Esophagus muscularis mucosa (tissue), 4 donors: ENCODE results near the gene STAT4. TPM values are rescaled to one million over a fixed set of nuclear protein-coding genes. Genes with fewer than 3 reads are reported as not detected.

Experiments
- DNase-seq: peaks from one replicate; pipeline ENCODE4 v3.0.0-alpha.2; 2017; ENCODE audit errors: extremely low spot score
- H3K27ac ChIP-seq, 4 donors: fragments of 200-600 bp; sonication (generic); replicated peaks in 1 of 4; 1 replicate in 3 of 4; 2 replicates in 1 of 4; pipeline ENCODE4 v1.5.1; 2016 to 2019; ENCODE audit warnings: mild to moderate bottlenecking in 1 of 4
- H3K27me3 ChIP-seq, 4 donors: fragments of 200-600 bp; sonication (generic); one replicate each; pipeline versions ENCODE4 v1.5.1 to v1.6.0; 2016 to 2019
- H3K36me3 ChIP-seq, 4 donors: fragments of 200-600 bp; sonication (generic); one replicate each; pipeline ENCODE4 v1.5.1; 2016 to 2019
- H3K4me1 ChIP-seq, 4 donors: fragments of 200-600 bp; sonication (generic); one replicate each; pipeline ENCODE4 v1.5.1; 2016 to 2019
- H3K4me3 ChIP-seq, 4 donors: fragments of 200-600 bp; sonication (generic); 1 replicate in 2 of 4; 2 replicates in 2 of 4; pipeline ENCODE4 v1.5.1; 2016 to 2019; ENCODE audit warnings: mild to moderate bottlenecking in 4 of 4, moderate library complexity in 1 of 4
- H3K9me3 ChIP-seq, 4 donors: fragments of 200-600 bp; sonication (generic); 1 replicate in 3 of 4; 2 replicates in 1 of 4; pipeline ENCODE4 v1.5.1; 2016 to 2019
- CTCF ChIP-seq, 3 experiments: fragments of 200-600 bp in 2 of 3; fragments of 450-650 bp in 1 of 3; sonication (generic) in 2 of 3; IDR thresholded peaks; one replicate each; pipeline ENCODE4 v1.5.1; 2017 to 2019; ENCODE audit warnings: antibody characterized with exemption in 3 of 3, mild to moderate bottlenecking in 2 of 3, moderate library complexity in 1 of 3
- EP300 ChIP-seq: sonication (generic); formaldehyde crosslinking; IDR thresholded peaks from one replicate; pipeline ENCODE4 v1.6.1; 2017; ENCODE audit warnings: antibody characterized with exemption
- POLR2A ChIP-seq: fragments of 450-650 bp; IDR thresholded peaks from one replicate; pipeline ENCODE4 v1.6.1; 2017; ENCODE audit warnings: antibody characterized with exemption, moderate library complexity, mild to moderate bottlenecking, low read depth
- POLR2AphosphoS5 ChIP-seq, 2 donors: sonication (generic); formaldehyde crosslinking; IDR thresholded peaks; one replicate each; pipeline ENCODE4 v1.6.1; 2017; ENCODE audit warnings: antibody characterized with exemption in 2 of 2
- WGBS: methylation state at CpG from one replicate; pipeline ENCODE4 v1.1.5; 2018; 5-methylcytosine and 5-hydroxymethylcytosine counted together
- intact Hi-C: fragments of 100-400 bp; cut with DNase I; formaldehyde crosslinking; loops from one replicate; pipeline ENCODE4 v1.15.1; 2023
- total RNA-seq, 4 donors: library from RNA; depleted of rRNA; stranded (reverse); fragments of >200 nt; gene quantifications; one replicate each; pipeline versions ENCODE4 v1.1.0 to v1.2.1, GENCODE V29; 2016

Gene STAT4
- total RNA-seq, 4 donors from 2014 or later, result 0.26 to 5.4 (median 2.4) TPM

GRCh38 chr2:191155608-191156071 is 4.8 kb upstream of the STAT4 start:
- peaks cover 0 to 8% (median 6%) of the 10 kb centered on the region in 4 donors for H3K4me1 ChIP-seq
- intact Hi-C loops, result loop anchor here (5.0 kb wide), 1 partner anchor 103 kb away; no protein-coding TSS in a partner anchor
- no peak for DNase-seq
- no peaks in the 10 kb centered on the region for H3K36me3 ChIP-seq
- H3K4me3 ChIP-seq, result no peak overlapping the region
- no peaks in the 10 kb centered on the region for H3K9me3 ChIP-seq
- peaks cover 0 to 8% (median 0%) of the 10 kb centered on the region in 4 donors for H3K27me3 ChIP-seq
- TF ChIP-seq EP300 (no peak), CTCF (IDR thresholded peaks at IDR 0.05) (peak in 2 of 3 experiments; percentile 38 to 40)
- H3K27ac ChIP-seq, result no peak overlapping the region
- WGBS, result 69% methylated on average over 1 of the region's 1 CpG

GRCh38 chr2:191153716-191154115 is 2.9 kb upstream of the STAT4 start:
- no peaks in the 10 kb centered on the region for H3K36me3 ChIP-seq
- H3K27me3 ChIP-seq, result peaks cover 0 to 14% (median 0%) of the 10 kb centered on the region in 4 donors
- intact Hi-C loops, result no loop called here
- no peak overlapping the region for H3K4me3 ChIP-seq
- no peak for DNase-seq
- no peaks in the 10 kb centered on the region for H3K9me3 ChIP-seq
- peaks cover 0 to 15% (median 12%) of the 10 kb centered on the region in 4 donors for H3K4me1 ChIP-seq
- no peak overlapping the region for H3K27ac ChIP-seq
- WGBS, result 83% methylated on average over 2 of the region's 2 CpGs
- TF ChIP-seq POLR2A (no peak), POLR2AphosphoS5 (IDR thresholded peaks at IDR 0.05) (no peak), EP300 (no peak), CTCF (IDR thresholded peaks at IDR 0.05) (no peak)

GRCh38 chr2:191152482-191153240 is 1.9 kb upstream of the STAT4 start:
- Histone ChIP-seq H3K4me3 (no peak overlapping the region), H3K4me1 (peaks cover 0 to 15% (median 12%) of the 10 kb centered on the region in 4 donors), H3K9me3 (no peaks in the 10 kb centered on the region), H3K36me3 (no peaks in the 10 kb centered on the region), H3K27me3 (peaks cover 0 to 14% (median 0%) of the 10 kb centered on the region in 4 donors), H3K27ac (no peak overlapping the region)
- no peak for TF ChIP-seq EP300
- 86% methylated on average over 5 of the region's 5 CpGs for WGBS
- DNase-seq, result no peak
- intact Hi-C loops, result no loop called here

GRCh38 chr2:191151331-191151730 is 537 bp upstream of the STAT4 start:
- Histone ChIP-seq H3K4me3 (peak overlapping the region; percentile 53 to 63 (median 56)), H3K4me1 (peaks cover 0 to 15% (median 12%) of the 10 kb centered on the region in 4 donors), H3K27me3 (peaks cover 0 to 14% (median 0%) of the 10 kb centered on the region in 4 donors), H3K36me3 (no peaks in the 10 kb centered on the region), H3K9me3 (no peaks in the 10 kb centered on the region), H3K27ac (peak overlapping the region in 2 of 4 donors; percentile 41 to 64)
- TF ChIP-seq POLR2A (no peak), POLR2AphosphoS5 (IDR thresholded peaks at IDR 0.05) (no peak), CTCF (IDR thresholded peaks at IDR 0.05) (no peak), EP300 (no peak)
- DNase-seq, result no peak
- intact Hi-C loops, result no loop called here
- 93% methylated on average over 5 of the region's 6 CpGs for WGBS

GRCh38 chr2:191150230-191150599 is 579 bp downstream of the STAT4 start:
- H3K27ac ChIP-seq, result peak overlapping the region in 3 of 4 donors; percentile 34 to 64 (median 41)
- peaks cover 0 to 15% (median 12%) of the 10 kb centered on the region in 4 donors for H3K4me1 ChIP-seq
- H3K4me3 ChIP-seq, result peak overlapping the region; percentile 53 to 63 (median 56)
- H3K36me3 ChIP-seq, result no peaks in the 10 kb centered on the region
- H3K9me3 ChIP-seq, result no peaks in the 10 kb centered on the region
- intact Hi-C loops, result no loop called here
- 10% methylated on average over 10 of the region's 10 CpGs for WGBS
- DNase-seq, result no peak
- TF ChIP-seq POLR2A (no peak), CTCF (IDR thresholded peaks at IDR 0.05) (no peak), POLR2AphosphoS5 (IDR thresholded peaks at IDR 0.05) (no peak), EP300 (no peak)
- peaks cover 0 to 14% (median 0%) of the 10 kb centered on the region in 4 donors for H3K27me3 ChIP-seq
